Mesodermal cell (in vitro differentiated cells): ENCODE data around the gene ECE1.

Source experiments
- H3K27ac ChIP-seq: 2 replicates; pipeline ENCODE4 v1.7.0; 2013; ENCODE audit warnings: mild to moderate bottlenecking, low read depth, low read length, moderate library complexity; ENCODE audit not compliant: severe bottlenecking
- H3K36me3 ChIP-seq: 2 replicates; pipeline ENCODE4 v1.7.1; 2013; ENCODE audit warnings: mild to moderate bottlenecking, low read length, moderate library complexity; ENCODE audit not compliant: control insufficient read depth, insufficient read depth
- H3K4me1 ChIP-seq: one replicate; pipeline ENCODE4 v1.7.1; 2013; ENCODE audit warnings: mild to moderate bottlenecking, low read length; ENCODE audit not compliant: insufficient read depth, control insufficient read depth, poor library complexity, severe bottlenecking
- H3K4me3 ChIP-seq: 2 replicates; pipeline ENCODE4 v1.7.0; 2013; ENCODE audit warnings: low read length, control low read depth, mild to moderate bottlenecking; ENCODE audit not compliant: insufficient read depth, poor library complexity, severe bottlenecking; ENCODE audit errors: extremely low read depth
- H3K9me3 ChIP-seq: 2 replicates; pipeline ENCODE4 v1.7.1; 2013; ENCODE audit warnings: mild to moderate bottlenecking, low read length, moderate library complexity; ENCODE audit not compliant: control insufficient read depth
- WGBS, 2 experiments: methylation state at CpG; one replicate each; pipeline ENCODE4 v1.1.5; 2013; ENCODE audit warnings: missing lambda C conversion rate in 2 of 2; ENCODE audit not compliant: insufficient coverage in 2 of 2; 5-methylcytosine and 5-hydroxymethylcytosine counted together

ECE1 gene

DNA sequence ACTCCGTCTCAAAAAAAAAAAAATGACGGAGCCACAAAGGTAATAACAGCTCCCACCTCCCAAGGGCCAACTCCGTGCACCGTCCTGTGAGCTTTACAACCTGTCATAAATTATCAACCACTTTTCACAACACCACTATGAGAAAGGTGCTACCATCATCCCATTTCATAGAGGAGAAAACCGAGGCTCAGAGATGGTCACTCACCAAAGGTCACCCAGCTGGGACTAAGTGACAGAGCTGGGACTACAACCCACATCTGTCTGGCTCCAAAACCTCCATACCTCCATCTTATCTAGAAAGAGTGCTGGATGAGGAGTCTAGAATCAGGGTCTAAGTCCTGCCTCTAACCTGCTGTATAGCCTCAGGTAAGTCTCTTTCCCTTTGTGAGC lies 43.6 kb upstream of the ECE1 start:
- Histone ChIP-seq H3K9me3 (no peaks in the 10 kb centered on the region), H3K4me1 (peaks cover 57% of the 10 kb centered on the region), H3K36me3 (peaks cover 14% of the 10 kb centered on the region), H3K4me3 (no peak overlapping the region), H3K27ac (no peak overlapping the region)
- WGBS, 2 experiments, result 92 to 95% methylated on average over 2 to 3 of the region's 5 CpGs

DNA sequence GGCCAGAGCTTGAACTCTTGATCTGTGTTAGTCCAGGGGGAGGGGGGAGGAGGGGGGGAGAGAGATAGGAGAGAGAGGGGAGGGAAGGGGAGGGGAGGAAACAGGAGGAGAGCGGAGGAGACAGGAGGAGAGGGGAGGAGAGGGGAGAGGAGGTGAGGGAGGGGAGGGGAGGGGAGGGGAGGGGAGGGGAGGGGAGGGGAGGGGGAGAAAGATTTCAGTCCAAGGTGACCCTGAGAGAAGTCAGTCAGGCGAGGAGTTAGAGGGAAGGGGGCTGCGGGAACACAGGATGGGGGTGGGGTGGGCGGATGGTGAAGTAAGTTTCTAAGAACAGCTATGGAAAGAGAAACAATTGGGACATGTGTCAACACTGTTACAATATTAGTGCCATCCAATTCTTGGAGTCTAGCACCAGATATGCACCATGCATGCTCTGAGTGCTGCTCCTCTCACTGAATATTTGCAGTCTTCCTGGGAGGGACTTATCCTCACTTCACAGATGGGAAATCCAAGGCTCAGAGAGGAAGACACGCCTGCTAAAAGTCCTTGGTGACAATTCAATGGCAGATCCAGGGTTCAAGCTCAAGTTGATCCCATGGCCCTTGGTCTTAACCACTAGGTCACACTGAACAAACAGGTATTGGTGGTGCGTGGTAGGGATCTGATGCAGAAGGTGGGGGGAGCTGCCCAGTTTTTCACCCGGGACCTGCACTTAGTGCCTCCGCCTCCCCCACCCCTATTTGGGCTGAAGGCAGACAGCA lies 42.5 kb upstream of the ECE1 start:
- Histone ChIP-seq H3K4me3 (no peak overlapping the region), H3K4me1 (peaks cover 55% of the 10 kb centered on the region), H3K27ac (peak overlapping the region; percentile 74), H3K36me3 (peaks cover 25% of the 10 kb centered on the region), H3K9me3 (no peaks in the 10 kb centered on the region)
- 54 to 69% methylated on average over 4 to 5 of the region's 8 CpGs for WGBS, 2 experiments

DNA sequence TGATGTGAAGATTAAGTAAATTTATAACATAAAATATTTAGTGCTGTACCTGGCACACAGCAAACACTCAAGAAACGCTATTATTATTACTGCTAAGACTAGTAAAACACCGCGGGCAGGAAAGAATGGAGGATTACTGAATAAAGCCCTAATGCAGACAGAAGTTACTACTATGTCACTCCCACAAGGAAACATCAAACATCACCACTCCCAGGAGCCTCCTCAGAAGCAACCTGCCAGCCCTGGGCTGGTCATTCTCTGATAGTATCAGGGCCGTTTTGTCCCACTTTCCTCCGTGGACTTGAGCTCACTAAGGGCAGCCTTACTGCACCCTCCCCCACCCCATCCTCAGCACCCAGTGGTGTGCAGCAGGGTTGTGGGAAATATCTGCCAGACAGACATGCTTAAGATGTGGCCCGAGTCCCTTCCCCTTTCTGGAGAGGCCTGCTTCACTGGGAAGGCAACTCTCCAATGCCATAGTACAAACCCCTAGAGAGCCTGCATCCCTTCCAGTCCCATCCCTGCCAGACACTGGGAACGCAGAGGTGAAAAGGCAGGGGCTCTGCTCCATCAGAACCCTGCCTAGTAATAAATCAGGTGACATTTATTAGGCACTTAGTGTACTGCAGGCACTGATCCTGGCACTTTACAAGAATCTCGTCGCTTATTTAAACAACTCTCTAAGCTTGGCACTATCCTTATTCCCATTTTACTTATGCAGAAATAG lies 41.7 kb upstream of the ECE1 start:
- no peaks in the 10 kb centered on the region for H3K9me3 ChIP-seq
- peak overlapping the region; percentile 74 for H3K27ac ChIP-seq
- no peak overlapping the region for H3K4me3 ChIP-seq
- H3K4me1 ChIP-seq, result peaks cover 59% of the 10 kb centered on the region
- H3K36me3 ChIP-seq, result peaks cover 28% of the 10 kb centered on the region
- WGBS, 2 experiments, result 55 to 88% methylated on average over 1 to 5 of the region's 9 CpGs

DNA sequence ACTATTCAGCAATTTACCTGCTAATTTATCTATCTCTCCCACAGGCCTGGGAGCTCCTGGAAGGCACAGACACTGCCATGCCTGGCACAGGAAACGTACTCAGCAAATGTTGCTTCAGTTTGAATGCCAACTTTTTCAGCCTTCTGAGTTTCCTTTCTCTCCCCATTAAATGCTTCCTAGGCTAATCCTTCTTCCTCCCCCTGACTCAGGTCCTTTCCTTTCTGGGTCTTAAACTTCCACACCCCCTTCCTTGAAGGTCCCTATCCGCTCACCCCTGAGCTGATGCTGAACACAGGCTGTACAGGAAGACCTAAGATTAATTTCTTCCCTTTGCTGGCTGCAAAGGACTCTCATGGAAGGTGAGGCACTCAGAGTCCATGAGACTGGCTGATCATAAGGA lies 40.3 kb upstream of the ECE1 start:
- Histone ChIP-seq H3K36me3 (peaks cover 28% of the 10 kb centered on the region), H3K27ac (peak overlapping the region; percentile 62), H3K9me3 (no peaks in the 10 kb centered on the region), H3K4me3 (no peak overlapping the region), H3K4me1 (peaks cover 71% of the 10 kb centered on the region)
- WGBS, 2 experiments, result 90 to 96% methylated on average over 2 of the region's 2 CpGs

DNA sequence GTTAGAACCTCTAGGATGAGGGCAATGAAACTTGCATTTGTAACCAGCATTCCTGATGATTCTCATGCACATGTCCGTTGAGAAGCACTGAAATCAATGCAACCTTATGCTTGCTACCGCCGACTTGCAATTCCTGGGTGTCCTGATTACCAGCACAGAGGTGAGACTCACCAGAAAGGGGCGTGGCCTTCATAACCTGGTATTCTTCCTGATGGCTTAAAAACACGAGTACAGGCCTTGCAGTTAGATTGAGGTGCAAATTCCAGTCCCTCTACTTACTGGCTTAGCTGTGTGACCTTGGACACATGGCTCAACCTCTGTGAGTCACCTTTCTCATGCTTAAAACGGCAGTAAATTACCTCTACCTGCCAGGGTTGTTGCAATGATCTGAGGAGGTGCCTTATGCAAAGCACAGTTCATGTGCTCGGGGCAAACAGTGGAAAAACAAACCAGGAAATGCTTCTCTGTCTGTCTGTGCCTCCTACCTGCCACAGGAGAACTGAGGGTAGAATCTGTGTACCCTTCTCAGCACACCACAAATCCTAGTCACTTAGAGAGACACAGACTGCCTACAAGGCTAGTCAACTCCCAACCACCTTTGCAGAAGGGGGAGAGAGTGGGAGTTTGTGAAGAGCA lies 39.1 kb upstream of the ECE1 start:
- Histone ChIP-seq H3K4me3 (no peak overlapping the region), H3K27ac (peak overlapping the region; percentile 41), H3K36me3 (peaks cover 28% of the 10 kb centered on the region), H3K9me3 (no peaks in the 10 kb centered on the region), H3K4me1 (peaks cover 73% of the 10 kb centered on the region)
- WGBS, 2 experiments, result 53 to 59% methylated on average over 6 to 7 of the region's 7 CpGs

DNA sequence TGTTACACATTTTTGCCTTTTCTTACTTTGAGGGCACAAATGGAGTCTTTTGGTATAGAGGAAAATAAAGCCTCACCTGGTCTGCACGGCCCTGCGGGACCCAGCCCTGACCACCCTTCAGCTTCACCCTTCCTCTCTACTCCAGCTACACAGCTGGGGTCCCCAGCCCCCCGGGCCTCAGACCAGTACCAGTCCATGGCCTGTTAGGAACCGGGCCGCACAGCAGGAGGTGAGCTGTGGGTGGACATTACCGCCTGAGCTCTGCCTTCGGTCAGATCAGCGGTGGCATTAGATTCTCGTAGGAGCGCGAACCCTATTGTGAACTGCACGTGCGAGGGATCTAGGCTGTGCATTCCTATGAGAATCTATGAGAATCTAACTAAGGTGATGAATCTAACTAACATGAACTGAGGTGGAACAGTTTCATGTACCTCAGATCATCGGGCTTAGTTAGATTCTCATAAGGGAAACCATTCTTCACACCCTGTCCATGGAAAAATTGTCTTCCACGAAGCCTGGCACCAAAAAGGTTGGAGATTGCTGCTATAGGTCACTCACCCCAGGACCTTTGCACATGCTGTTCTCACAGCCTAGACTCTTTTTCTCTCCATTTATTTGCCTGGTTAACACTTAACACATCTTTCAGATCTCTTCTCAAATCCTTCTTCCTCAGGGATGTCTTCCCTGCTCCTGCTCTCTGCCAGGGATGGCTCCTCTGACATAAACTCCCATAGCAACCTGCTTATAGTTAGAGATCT lies 37.5 kb upstream of the ECE1 start:
- 92 to 95% methylated on average over 10 to 13 of the region's 15 CpGs for WGBS, 2 experiments
- Histone ChIP-seq H3K36me3 (peaks cover 28% of the 10 kb centered on the region), H3K4me3 (no peak overlapping the region), H3K9me3 (no peaks in the 10 kb centered on the region), H3K27ac (peak overlapping the region; percentile 93), H3K4me1 (peaks cover 82% of the 10 kb centered on the region)

DNA sequence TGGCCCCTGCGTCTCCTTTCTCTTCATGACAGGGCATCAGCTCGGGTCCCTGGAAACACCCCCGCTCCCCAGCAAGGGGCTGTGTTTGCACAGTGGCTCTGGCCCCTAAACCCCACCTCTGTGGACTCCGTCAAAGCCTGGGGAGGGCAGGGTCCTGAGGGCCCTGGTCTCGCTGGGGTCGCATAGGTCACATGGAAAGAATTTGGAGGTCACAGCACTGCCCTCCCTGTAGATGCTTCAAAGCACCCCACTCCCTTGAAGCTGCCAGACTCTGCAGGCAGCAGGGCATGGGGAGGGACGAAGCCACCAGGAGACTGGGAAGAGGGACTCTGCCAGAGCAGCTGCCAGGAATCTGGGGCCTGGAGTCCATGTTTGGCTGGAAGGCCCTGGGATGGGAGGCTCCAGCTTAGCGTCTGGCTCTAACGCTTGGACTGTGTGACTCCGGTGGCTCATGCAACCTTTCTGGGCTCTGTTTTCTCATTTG lies 36.6 kb upstream of the ECE1 start:
- H3K9me3 ChIP-seq, result no peaks in the 10 kb centered on the region
- peak overlapping the region; percentile 93 for H3K27ac ChIP-seq
- H3K4me3 ChIP-seq, result no peak overlapping the region
- H3K4me1 ChIP-seq, result peaks cover 86% of the 10 kb centered on the region
- WGBS, 2 experiments, result 51 to 65% methylated on average over 6 to 10 of the region's 10 CpGs
- H3K36me3 ChIP-seq, result peaks cover 28% of the 10 kb centered on the region

DNA sequence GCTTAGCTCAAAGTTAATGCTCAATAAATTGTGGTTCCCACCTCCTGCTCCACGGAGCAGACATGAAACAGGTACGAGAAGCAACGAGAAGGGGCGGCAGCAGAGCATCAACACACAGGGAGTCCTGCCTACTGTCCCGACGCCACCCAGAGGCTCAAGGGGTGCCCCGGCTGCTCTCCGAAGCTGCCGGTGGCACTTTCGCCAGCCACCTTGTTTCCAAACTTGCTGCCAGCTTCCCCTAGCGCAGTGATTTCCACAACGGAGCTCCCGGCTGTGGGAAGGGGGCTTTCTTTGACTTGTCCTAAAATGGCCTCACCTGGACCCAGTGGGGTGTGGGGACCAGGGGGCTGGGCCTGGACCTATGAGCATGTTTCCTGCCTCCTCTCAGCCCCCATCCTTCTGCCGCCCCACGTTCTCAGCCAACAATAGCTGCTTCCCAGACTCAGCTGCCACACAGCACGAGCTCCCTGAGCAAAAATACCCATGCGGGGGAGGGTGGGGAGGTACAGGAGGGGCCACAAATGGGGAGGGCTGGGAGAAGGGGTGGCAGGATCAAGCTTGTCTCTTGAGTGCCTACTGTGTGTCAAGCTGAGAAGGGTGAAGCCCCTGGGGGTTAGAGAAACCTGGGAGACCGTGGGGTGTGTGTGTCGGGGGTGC lies 35.6 kb upstream of the ECE1 start:
- Histone ChIP-seq H3K4me1 (peaks cover 90% of the 10 kb centered on the region), H3K36me3 (peaks cover 26% of the 10 kb centered on the region), H3K9me3 (no peaks in the 10 kb centered on the region), H3K27ac (peak overlapping the region; percentile 93), H3K4me3 (no peak overlapping the region)
- 83 to 86% methylated on average over 13 to 17 of the region's 19 CpGs for WGBS, 2 experiments

DNA sequence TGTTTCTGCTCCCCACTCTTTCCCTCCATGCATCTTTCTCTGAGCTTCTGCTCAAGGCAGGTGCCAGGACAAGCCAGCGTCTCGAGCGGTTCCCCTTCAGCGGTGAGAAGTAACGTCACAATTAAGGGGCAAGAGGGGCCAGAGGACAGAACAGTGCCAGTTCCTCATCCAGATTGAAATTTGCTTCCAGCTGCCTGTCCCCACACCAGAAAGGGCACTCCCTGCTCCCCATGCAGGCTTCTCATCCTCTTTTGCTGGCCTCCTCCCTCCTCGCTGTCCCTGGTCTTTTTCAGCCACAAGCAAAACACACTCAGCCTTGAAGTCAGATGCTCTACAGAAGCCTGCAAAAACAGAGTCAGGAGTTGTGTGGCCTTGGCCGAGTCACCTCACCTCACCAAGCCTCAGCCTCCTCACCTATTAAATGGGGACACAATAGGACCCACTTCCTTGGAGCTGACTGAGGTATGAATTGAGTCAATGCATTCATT lies 35.0 kb upstream of the ECE1 start:
- WGBS, 2 experiments, result 60 to 87% methylated on average over 2 to 7 of the region's 7 CpGs
- Histone ChIP-seq H3K9me3 (no peaks in the 10 kb centered on the region), H3K4me1 (peaks cover 90% of the 10 kb centered on the region), H3K4me3 (no peak overlapping the region), H3K36me3 (peaks cover 22% of the 10 kb centered on the region), H3K27ac (peak overlapping the region; percentile 93)
